Epidermal melanocyte (primary cell): ENCODE data around the gene TEX29.

Experiments
- DNase-seq: peaks from one replicate; pipeline ENCODE4 v3.0.0; 2011; ENCODE audit warnings: low spot score; ENCODE audit not compliant: insufficient read length

TEX29 gene

DNA sequence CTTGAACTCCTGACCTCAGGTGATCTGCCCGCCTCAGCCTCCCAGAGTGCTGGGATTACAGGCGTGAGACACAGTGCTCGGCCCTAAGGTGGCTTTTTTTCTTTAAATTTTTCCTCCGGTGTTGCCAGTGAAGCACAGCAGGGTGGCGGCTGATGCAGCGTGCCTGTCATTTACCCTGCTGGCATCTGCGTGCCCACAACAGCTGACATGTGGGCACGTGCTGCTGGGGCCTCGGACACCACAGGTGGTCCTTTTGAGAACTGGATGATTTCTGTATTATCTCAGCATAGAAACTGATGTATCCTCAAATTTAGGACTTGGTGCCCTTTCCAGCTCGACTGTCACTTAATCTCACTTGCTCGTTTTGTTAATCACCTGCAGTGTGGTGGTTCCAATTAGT, 31.2 kb upstream of the TEX29 start:
- DNase-seq = no peak

GRCh38 chr13:111291908-111292307, 28.5 kb upstream of the TEX29 start:
- no peak for DNase-seq

- DNase-seq = no peak
Observed at GRCh38 chr13:111292710-111293485, 27.5 kb upstream of the TEX29 start.

DNA sequence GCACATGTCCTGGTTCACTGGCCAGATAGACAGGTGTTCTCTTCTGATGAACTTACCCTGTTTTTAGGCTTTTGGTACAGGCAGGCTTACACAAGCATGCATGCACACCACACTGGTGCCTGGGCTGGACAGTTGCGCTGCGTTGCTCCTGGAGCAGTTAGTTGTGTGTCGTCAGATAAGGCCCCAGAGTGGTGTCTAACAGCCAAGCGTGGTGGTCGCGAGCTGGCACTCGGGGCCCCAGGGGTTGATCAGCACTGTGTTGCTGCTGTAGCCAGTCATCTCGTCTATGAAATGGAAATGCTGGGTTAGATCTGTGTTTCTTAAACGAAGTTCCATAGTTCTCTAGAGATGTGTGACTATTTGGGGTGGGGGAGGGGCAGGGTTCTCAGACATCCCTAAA, 24.6 kb upstream of the TEX29 start:
- no peak for DNase-seq

DNA sequence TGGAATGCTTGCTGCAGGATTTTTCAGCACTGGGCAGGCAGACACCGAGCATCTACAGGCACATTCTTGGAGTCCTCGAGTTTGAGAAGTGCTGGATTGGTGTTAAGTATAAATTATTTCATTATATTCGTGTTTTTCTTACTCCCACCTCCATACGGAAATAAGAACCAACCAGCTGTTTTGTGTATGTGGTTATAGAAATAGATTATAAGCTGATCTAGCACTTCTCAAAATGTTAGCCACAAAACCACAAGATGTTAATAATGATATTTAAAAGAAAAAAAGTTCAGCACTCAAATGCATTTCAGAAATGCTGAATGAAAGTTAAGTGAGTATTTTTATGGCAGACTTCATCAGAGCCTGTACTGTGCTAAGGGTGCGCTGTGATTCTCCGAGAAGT, 24.0 kb upstream of the TEX29 start:
- no peak for DNase-seq

- DNase-seq = no peak
Observed at GRCh38 chr13:111298214-111298975, 22.0 kb upstream of the TEX29 start.

GRCh38 chr13:111302045-111302726, 18.3 kb upstream of the TEX29 start:
- no peak for DNase-seq

DNA sequence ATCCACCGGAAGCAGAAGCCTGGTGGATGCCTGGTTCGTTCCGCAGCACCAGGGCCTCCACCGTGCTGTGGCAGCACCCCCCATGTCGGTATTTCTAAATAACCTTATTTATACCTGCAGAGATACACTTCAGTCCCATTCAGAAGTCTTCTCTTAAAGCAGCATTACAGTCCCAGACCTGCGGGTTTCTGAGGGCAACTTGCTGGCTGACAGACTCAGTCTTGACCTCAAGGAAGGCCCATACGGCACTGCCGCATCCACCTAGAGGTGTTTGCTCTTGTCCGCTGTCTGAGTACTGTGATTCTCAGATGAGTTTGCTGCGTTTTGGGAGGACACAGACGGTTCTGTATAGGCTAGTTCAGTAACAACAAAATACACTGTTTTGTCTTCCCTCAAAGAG, 16.9 kb upstream of the TEX29 start:
- no peak for DNase-seq

DNA sequence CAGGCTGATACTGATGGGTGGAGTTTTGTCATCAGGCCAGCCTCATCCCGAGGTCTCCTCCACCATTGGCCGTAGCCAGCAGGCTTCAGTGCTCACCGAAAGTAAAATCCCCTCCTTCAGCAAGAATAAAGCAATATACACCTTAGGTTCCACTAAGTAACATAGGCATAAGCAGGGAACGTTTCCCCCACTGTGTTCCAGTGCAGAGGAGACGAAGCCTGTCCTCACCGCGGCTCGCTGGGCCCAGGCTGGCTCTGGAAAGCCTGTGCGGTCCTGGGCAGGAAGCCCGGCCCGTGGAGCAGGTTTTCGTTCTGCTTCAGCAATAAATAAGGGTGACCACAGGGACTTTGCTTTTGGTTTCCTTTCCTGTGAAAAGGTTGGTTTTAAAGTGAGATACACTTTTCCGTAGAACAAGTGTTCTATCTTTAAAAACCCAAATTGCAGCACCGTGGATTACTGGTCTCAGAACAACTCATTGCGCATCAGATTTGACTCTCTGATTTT, 16.3 kb upstream of the TEX29 start:
- DNase-seq = no peak

DNA sequence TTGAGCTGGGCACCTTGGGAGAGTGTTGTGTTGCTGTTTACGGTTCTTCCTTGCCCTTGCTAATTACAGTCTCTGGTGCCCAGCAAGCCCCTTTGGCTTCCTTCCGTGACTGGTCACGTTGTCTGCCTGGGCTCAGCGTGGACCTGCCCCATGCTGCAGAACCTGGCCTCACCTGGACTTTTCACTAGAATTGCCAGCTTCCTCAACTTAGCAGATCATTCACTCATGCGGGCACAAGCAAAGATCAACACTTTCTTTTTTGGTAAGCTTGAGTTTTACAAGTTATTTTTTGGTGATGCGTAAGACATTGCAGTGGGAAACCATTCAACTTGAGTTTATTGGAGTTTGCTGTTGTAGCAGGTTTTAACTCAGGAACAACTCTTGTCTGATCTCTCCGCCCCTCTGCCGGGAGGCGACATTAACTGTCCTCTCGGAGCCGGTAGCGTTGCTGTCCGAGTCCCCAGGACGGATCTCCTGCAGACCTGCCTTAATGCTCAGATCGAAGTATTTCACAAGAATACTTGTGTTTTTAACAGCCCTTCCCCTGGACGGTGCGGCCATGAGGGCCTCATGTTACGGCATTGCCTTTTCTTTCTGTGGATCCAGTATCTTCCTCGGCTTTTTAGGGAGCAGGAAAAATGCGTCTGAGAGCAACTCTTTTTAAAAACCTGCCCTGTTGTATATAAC, 15.7 kb upstream of the TEX29 start:
- DNase-seq = no peak

GRCh38 chr13:111312944-111313590, 7.4 kb upstream of the TEX29 start:
- DNase-seq = no peak

DNA sequence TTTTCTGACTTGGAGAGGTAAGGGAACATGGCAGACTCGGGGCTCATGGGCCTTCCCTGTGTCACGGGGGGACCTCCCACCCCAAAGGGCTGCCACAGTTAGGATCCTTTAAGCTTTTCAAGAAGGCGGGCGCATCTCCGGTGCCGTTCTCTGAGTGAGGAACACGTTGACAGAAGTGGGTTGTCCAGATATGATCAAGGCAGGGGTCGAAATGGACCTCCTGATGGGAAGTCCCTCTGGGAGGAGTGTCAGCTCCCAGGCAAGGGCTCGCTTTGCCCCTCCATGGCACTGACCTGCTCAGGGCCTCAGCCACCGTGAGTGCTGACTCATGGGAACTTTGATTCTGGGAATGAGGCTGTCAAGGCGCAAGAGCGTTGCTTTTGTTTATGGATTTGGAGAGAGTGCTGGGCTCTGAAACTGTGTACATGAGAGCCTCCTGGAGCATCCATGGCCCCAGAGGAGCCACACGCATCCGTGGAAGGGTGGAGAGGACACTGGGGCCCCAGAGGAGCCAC, 6.5 kb upstream of the TEX29 start:
- DNase-seq = no peak

DNA sequence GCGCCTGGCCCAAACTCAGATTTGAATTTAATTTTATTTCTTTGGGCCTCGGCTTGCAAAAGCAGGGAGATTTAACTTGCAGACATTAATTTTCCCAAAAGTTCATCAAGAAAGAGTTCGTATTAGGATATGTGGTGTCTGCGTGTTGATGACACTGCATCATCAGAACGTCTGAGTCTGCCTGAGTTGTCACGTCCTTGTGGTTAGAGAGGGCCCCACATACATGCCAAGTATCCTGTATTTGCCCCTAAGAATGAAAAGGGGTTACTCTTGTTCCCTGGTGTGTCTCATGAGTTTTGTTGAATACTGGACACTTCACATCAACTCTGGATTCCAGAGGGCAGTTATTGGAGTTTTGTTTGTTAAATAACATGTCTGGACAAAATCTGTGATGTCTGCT, 5.6 kb upstream of the TEX29 start:
- peak; percentile 34 for DNase-seq

DNA sequence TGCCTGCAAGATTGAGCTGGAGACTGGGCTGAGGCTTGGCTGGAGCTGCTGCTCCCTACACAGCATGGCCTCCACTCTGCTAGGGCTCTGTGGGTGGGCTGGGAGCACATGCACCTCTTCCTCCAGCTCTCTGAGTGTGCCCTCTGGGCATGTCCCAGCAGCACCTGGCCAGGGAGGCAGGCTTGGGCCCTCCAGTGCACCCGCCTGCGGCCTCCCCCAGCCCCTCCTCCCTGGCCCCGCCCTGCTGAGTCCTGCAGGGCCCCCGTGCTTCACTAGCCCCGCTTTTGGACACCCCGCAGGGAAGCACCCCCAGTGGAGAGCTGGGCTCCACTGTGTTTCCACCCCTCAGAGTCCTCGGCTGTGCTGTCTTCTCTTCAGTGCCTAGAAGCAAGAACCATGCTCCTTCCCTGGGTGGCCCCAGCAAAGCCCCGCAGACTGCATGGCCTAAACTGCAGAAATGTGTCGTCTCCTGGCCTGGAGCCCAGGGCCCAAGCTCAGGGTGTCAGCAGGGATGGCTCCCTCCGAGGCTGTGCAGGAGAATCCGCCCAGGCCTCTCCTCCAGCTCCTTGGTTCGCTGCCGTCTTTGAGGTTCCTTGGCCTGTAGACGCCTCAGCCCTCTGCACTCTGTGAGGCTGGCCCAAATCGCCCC, 5.0 kb upstream of the TEX29 start:
- no peak for DNase-seq

DNA sequence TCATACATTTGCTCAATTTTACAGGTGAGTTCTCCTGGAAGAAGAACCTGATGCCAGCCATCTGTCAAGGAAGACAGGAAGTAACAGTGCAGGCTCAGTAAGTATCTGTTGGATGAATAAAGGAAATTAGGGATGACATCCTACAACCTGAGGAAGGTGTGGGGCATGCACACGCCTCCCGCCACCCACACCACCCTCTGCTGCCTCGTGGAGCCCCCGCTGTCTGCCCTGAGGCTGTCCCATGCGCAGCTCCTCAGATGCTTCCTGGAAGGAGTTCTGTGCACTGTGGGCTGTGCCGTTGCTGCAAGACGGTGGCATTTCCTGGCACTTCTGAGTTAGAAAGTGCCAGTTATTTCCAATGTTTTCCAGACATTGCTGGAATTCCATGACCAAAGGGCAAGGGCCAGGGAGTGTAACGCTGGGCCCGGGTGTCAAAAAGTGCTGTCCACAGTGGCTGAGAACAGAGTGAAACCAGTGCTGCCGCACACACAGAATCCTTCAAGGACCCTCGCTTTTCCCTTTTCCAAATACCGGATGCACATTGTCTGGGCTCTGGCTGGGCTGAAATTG, 4.2 kb upstream of the TEX29 start:
- DNase-seq = no peak

- DNase-seq = no peak
Observed at GRCh38 chr13:111317042-111317550, 3.3 kb upstream of the TEX29 start.

DNA sequence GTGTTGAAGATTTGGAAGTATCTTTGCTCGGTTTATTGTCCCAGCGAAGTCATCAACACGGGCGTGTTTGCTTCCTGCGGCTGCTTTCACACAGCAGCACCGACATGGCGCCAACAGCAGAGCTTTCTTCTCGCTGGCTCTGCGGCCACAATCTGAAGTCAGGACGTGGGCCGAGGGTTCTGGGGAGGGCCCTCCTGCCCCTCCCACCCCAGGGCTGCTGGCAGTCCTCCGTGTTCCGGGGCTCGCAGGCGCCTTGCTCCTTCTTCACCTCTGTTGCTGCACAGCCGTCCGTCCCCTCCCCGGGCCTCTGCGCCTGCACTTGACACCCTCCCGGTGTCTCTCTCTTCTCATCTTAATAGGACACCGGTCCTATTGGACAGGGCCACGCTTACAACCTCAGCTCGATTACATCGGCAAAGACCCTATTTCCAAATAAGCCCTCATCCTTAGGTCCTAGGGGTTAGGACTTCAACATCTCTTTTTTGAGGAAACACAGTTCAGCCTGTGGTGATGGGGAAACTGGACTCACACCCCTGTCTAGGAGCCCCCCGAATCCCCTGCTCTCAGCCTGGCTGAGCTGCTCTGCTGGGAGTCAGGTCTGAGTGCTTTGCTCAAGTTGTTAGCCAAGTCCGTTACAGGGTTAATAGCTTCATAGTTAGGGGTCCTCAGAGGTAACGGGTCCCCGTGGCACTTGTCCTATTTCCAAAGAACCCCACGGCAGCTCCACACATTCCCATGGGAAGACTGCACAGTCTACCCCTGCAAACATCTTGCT, 2.7 kb upstream of the TEX29 start:
- no peak for DNase-seq

DNA sequence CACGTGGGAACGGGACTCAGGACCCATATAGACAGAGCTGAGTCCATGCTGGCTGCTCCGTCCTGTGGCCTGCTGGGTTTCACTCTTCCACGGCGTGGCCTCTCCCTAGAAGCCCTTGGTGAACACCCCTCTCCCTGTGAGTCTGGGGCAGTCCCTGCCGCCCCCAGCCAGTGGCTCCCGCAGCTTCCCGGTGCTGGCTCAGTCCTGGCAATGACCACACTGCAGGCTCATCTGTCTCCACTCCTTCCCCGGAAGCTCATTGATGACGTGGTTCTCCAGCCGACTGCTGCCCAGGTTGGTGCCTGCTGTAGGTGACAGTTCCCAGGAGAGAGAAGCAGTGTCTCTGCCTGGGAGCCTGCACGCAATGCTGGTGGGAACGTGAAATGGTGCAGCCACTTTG, 2.1 kb upstream of the TEX29 start:
- DNase-seq = no peak

DNA sequence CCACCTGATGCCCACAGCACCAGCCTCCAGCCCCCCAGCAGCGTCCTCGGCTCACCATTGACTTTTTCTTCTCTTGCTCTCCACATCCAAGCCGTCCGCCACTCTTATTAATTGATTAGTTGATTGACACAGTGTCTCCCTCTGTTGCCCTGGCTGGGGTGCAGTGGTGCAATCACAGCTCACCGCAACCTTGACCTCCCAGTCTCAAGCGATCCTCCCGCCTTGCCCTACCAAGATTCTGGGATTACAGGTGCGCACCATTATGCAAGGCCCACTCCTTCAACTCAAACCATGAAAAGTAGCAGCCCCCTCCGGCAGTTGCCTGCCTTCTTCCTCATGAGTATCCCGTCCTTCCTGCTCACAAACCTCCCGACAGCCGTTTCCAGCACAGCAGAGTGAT, 921 bp upstream of the TEX29 start:
- DNase-seq = no peak
